ENCODE measurements around the gene KPRP. TPM values are rescaled to one million over a fixed set of nuclear protein-coding genes. Genes with fewer than 3 reads are reported as not detected.

Gene KPRP
- total RNA-seq, 1 donor from 2014 or later = not detected

- intact Hi-C loops (cut with DNase I) = no loop called here
Measured at GRCh38 chr1:152745765-152746444, 11.9 kb upstream of the KPRP start.

GRCh38 chr1:152747831-152748230, 10.0 kb upstream of the KPRP start:
- no peak for TF ChIP-seq CTCF (IDR thresholded peaks at IDR 0.05)
- Histone ChIP-seq H3K4me1 (no peaks in the 10 kb centered on the region), H3K27me3 (ENCODE audit: low read depth) (no peaks in the 10 kb centered on the region), H3K27ac (no peak overlapping the region), H3K9me3 (no peaks in the 10 kb centered on the region), H3K36me3 (no peaks in the 10 kb centered on the region), H3K4me3 (no peak overlapping the region)
- DNase-seq (no peak), ATAC-seq (no peak)
- intact Hi-C loops (cut with DNase I) = no loop called here

More at GRCh38 chr1:152745765-152746444, 11.9 kb upstream of the KPRP start:
- Histone ChIP-seq H3K27me3 (ENCODE audit: low read depth) (no peaks in the 10 kb centered on the region), H3K9me3 (no peaks in the 10 kb centered on the region), H3K4me1 (no peaks in the 10 kb centered on the region), H3K27ac (no peak overlapping the region), H3K4me3 (no peak overlapping the region), H3K36me3 (no peaks in the 10 kb centered on the region)
- DNase-seq = no peak
- no peak for ATAC-seq
- no peak for TF ChIP-seq CTCF (IDR thresholded peaks at IDR 0.05)

- TF ChIP-seq CTCF (IDR thresholded peaks at IDR 0.05) = no peak
- Histone ChIP-seq H3K27ac (no peak overlapping the region), H3K36me3 (no peaks in the 10 kb centered on the region), H3K4me1 (no peaks in the 10 kb centered on the region), H3K4me3 (no peak overlapping the region), H3K27me3 (ENCODE audit: low read depth) (peaks cover 8% of the 10 kb centered on the region), H3K9me3 (no peaks in the 10 kb centered on the region)
- peak in 1 of 2 donors; percentile 65 for ATAC-seq
- no peak for DNase-seq
- intact Hi-C loops (cut with DNase I) = no loop called here
Measured at GRCh38 chr1:152752225-152752624, 5.6 kb upstream of the KPRP start.

GRCh38 chr1:152753586-152753985, 4.2 kb upstream of the KPRP start:
- H3K4me1 ChIP-seq = no peaks in the 10 kb centered on the region
- no peak overlapping the region for H3K4me3 ChIP-seq
- H3K27ac ChIP-seq = no peak overlapping the region
- intact Hi-C loops (cut with DNase I) = no loop called here
- H3K9me3 ChIP-seq = no peaks in the 10 kb centered on the region
- H3K36me3 ChIP-seq = no peaks in the 10 kb centered on the region
- DNase-seq (no peak), ATAC-seq (no peak)
- peaks cover 8% of the 10 kb centered on the region for H3K27me3 ChIP-seq (ENCODE audit: low read depth)
- no peak for TF ChIP-seq CTCF (IDR thresholded peaks at IDR 0.05)

GRCh38 chr1:152756872-152757271, 953 bp upstream of the KPRP start:
- no peak for ATAC-seq
- intact Hi-C loops (cut with DNase I) = no loop called here
- DNase-seq = no peak
- no peak for TF ChIP-seq CTCF (IDR thresholded peaks at IDR 0.05)
- Histone ChIP-seq H3K27ac (no peak overlapping the region), H3K4me3 (no peak overlapping the region), H3K4me1 (no peaks in the 10 kb centered on the region), H3K36me3 (no peaks in the 10 kb centered on the region), H3K27me3 (ENCODE audit: low read depth) (peaks cover 8% of the 10 kb centered on the region), H3K9me3 (no peaks in the 10 kb centered on the region)

Data from lower lobe of right lung (tissue), 2 donors.